GM23338 (cell line): ENCODE results near the gene GCFC2.

Experiments used
- CREB1 ChIP-seq: fragments of 250-450 bp; sonication (Bioruptor Pico); IDR thresholded peaks from 2 replicates; pipeline ENCODE4 v1.5.0; 2020; ENCODE audit warnings: low read depth, mild to moderate bottlenecking, moderate library complexity
- CTCF ChIP-seq, 2 experiments: fragments of 200-600 bp in 1 of 2; sonication (generic) in 1 of 2; conservative IDR thresholded peaks; 2 replicates each; pipeline versions ENCODE4 v1.5.1 to v1.6.1; 2016 to 2017; ENCODE audit warnings: antibody characterized with exemption in 2 of 2, low read depth in 2 of 2, mild to moderate bottlenecking in 2 of 2, moderate library complexity in 1 of 2
- ETS1 ChIP-seq: IDR thresholded peaks from 2 replicates; pipeline ENCODE4 v1.6.1; 2016; ENCODE audit warnings: antibody characterized with exemption
- EZH2 ChIP-seq: fragments of 200-600 bp; sonication (generic); IDR thresholded peaks from one replicate; pipeline ENCODE4 v1.8.0; 2017; ENCODE audit warnings: antibody characterized with exemption, mild to moderate bottlenecking, low read depth; ENCODE audit not compliant: unreplicated experiment
- EZH2phosphoT487 ChIP-seq: fragments of 200-600 bp; sonication (generic); IDR thresholded peaks from one replicate; pipeline ENCODE4 v1.8.1; 2018; ENCODE audit warnings: antibody characterized with exemption; ENCODE audit not compliant: unreplicated experiment
- JUNB ChIP-seq: IDR thresholded peaks from one replicate; pipeline ENCODE4 v1.6.1; 2016; ENCODE audit warnings: antibody characterized with exemption; ENCODE audit not compliant: unreplicated experiment
- POLR2AphosphoS5 ChIP-seq: IDR thresholded peaks from 2 replicates; pipeline ENCODE4 v1.6.1; 2016; ENCODE audit warnings: antibody characterized with exemption, low read depth
- REST ChIP-seq: IDR thresholded peaks from one replicate; pipeline ENCODE4 v1.6.1; 2018; ENCODE audit warnings: antibody characterized with exemption; ENCODE audit not compliant: unreplicated experiment
- STAT1 ChIP-seq: IDR thresholded peaks from one replicate; pipeline ENCODE4 v1.6.1; 2016; ENCODE audit warnings: antibody characterized with exemption; ENCODE audit not compliant: unreplicated experiment

- TF ChIP-seq CTCF (conservative IDR thresholded peaks at IDR 0.05; ENCODE audit: low read depth in 2 of 2), result no peak
- no peak for TF ChIP-seq EZH2phosphoT487
- no peak for TF ChIP-seq ETS1
- TF ChIP-seq CREB1, result no peak
- TF ChIP-seq POLR2AphosphoS5, result no peak
- TF ChIP-seq REST, result no peak
- TF ChIP-seq EZH2, result no peak
- TF ChIP-seq JUNB, result no peak
- no peak for TF ChIP-seq STAT1
Measured at GRCh38 chr2:75616406-75616805, 94.3 kb downstream of the GCFC2 start.
